Measurements from ENCODE around the gene CNPY4.

CNPY4 gene

GRCh38 chr7:100093925-100094486 lies 25.4 kb upstream of the CNPY4 start:
- in situ Hi-C loops (cut with HindIII; ENCODE audit: low pct_ligation_motif_present, low sequenced_read_pairs), result loop anchor here (25.0 kb wide), 1 partner anchor 107 kb away; the partner anchor contains the start of gene AZGP1
- no peak for TF ChIP-seq CTCF (IDR thresholded peaks at IDR 0.05; ENCODE audit: low read depth, low read length, missing control alignments)
- H3K36me3 ChIP-seq (replicated peaks), result peaks cover 87% of the 10 kb centered on the region

GRCh38 chr7:100095289-100095688 lies 24.1 kb upstream of the CNPY4 start:
- Histone ChIP-seq H3K27me3 (replicated peaks) (no peaks in the 10 kb centered on the region), H3K36me3 (replicated peaks) (peaks cover 93% of the 10 kb centered on the region), H3K27ac (no peak overlapping the region), H3K4me3 (ENCODE audit: low read depth, low read length) (no peak overlapping the region)
- no peak for TF ChIP-seq CTCF (IDR thresholded peaks at IDR 0.05; ENCODE audit: low read depth, low read length, missing control alignments)
- DNase-seq, result no peak
- in situ Hi-C loops (cut with HindIII; ENCODE audit: low pct_ligation_motif_present, low sequenced_read_pairs), result loop anchor here (25.0 kb wide), 1 partner anchor 108 kb away; the partner anchor contains the start of gene AZGP1

More at GRCh38 chr7:100093925-100094486, 25.4 kb upstream of the CNPY4 start:
- H3K4me3 ChIP-seq (ENCODE audit: low read depth, low read length), result no peak overlapping the region
- no peak overlapping the region for H3K27ac ChIP-seq
- no peak for DNase-seq
- H3K27me3 ChIP-seq (replicated peaks), result no peaks in the 10 kb centered on the region

GRCh38 chr7:100095704-100096103 lies 23.7 kb upstream of the CNPY4 start:
- no peak overlapping the region for H3K4me3 ChIP-seq (ENCODE audit: low read depth, low read length)
- peaks cover 89% of the 10 kb centered on the region for H3K36me3 ChIP-seq (replicated peaks)
- no peaks in the 10 kb centered on the region for H3K27me3 ChIP-seq (replicated peaks)
- no peak overlapping the region for H3K27ac ChIP-seq
- TF ChIP-seq CTCF (IDR thresholded peaks at IDR 0.05; ENCODE audit: low read depth, low read length, missing control alignments), result no peak
- no peak for DNase-seq
- in situ Hi-C loops (cut with HindIII; ENCODE audit: low pct_ligation_motif_present, low sequenced_read_pairs), result loop anchor here (25.0 kb wide), 1 partner anchor 108 kb away; the partner anchor contains the start of gene AZGP1

GRCh38 chr7:100098913-100099312 lies 20.5 kb upstream of the CNPY4 start:
- no peak for TF ChIP-seq CTCF (IDR thresholded peaks at IDR 0.05; ENCODE audit: low read depth, low read length, missing control alignments)
- H3K4me3 ChIP-seq (ENCODE audit: low read depth, low read length), result no peak overlapping the region
- peaks cover 57% of the 10 kb centered on the region for H3K36me3 ChIP-seq (replicated peaks)
- H3K27me3 ChIP-seq (replicated peaks), result no peaks in the 10 kb centered on the region
- DNase-seq, result no peak
- in situ Hi-C loops (cut with HindIII; ENCODE audit: low pct_ligation_motif_present, low sequenced_read_pairs), result loop anchor here (25.0 kb wide), 1 partner anchor 112 kb away; the partner anchor contains the start of gene AZGP1
- H3K27ac ChIP-seq, result no peak overlapping the region

- H3K27me3 ChIP-seq (replicated peaks), result no peaks in the 10 kb centered on the region
- H3K36me3 ChIP-seq (replicated peaks), result peaks cover 51% of the 10 kb centered on the region
- H3K4me3 ChIP-seq (ENCODE audit: low read depth, low read length), result peak overlapping the region; percentile 81
- TF ChIP-seq CTCF (IDR thresholded peaks at IDR 0.05; ENCODE audit: low read depth, low read length, missing control alignments), result no peak
- in situ Hi-C loops (cut with HindIII; ENCODE audit: low pct_ligation_motif_present, low sequenced_read_pairs), result loop anchor here (25.0 kb wide), 1 partner anchor 112 kb away; the partner anchor contains the start of gene AZGP1
- DNase-seq, result no peak
- peak overlapping the region; percentile 93 for H3K27ac ChIP-seq
Measured at GRCh38 chr7:100099452-100099851, 20.0 kb upstream of the CNPY4 start.

All from brain microvascular endothelial cell (primary cell).